PC-9 (cell line): ENCODE results near the gene NFX1. TPM values are rescaled to one million over a fixed set of nuclear protein-coding genes. Genes with fewer than 3 reads are reported as not detected.

Experiments
- BruUV-seq: library from RNA; stranded (reverse); fragments of 400-500 nt; replicated peaks from 2 replicates; lab custom pipeline; 2021; lab: Mats Ljungman, UMichigan
- CTCF ChIA-PET: fragments of 300-600 bp; sonication (Branson Sonifier 250); formaldehyde crosslinking; loops from one replicate; lab custom pipeline; 2022; ENCODE audit warnings: antibody characterized with exemption; lab: Charles Lee
- POLR2A ChIA-PET: fragments of 300-600 bp; sonication (Branson Sonifier 250); formaldehyde crosslinking; loops from one replicate; lab custom pipeline; 2022; ENCODE audit warnings: antibody characterized with exemption; ENCODE audit not compliant: unreplicated experiment; lab: Charles Lee
- DNase-seq, 2 experiments: peaks; one replicate each; pipeline versions ENCODE4 v3.0.0 to v3.0.0-alpha.2; 2015 to 2022; ENCODE audit warnings: mixed read lengths in 1 of 2
- H2AFZ ChIP-seq: fragments of 200-600 bp; sonication (generic); 2 replicates; pipeline ENCODE4 v1.8.1; 2017; ENCODE audit warnings: antibody characterized with exemption
- H3F3A ChIP-seq: fragments of 200-600 bp; sonication (generic); 2 replicates; pipeline ENCODE4 v1.8.1; 2017; ENCODE audit warnings: antibody characterized with exemption, mild to moderate bottlenecking, low read depth; ENCODE audit not compliant: insufficient read depth
- H3K27ac ChIP-seq: fragments of 200-600 bp; sonication (generic); 2 replicates; pipeline ENCODE4 v1.6.1; 2016; ENCODE audit warnings: mixed run types
- H3K27me3 ChIP-seq: fragments of 200-600 bp; sonication (generic); 2 replicates; pipeline ENCODE4 v1.6.1; 2016; ENCODE audit warnings: low read depth, mixed run types; ENCODE audit not compliant: insufficient read depth
- H3K36me3 ChIP-seq: fragments of 200-600 bp; sonication (generic); 2 replicates; pipeline ENCODE4 v1.6.1; 2016; ENCODE audit warnings: low read depth, mixed run types
- H3K4me1 ChIP-seq: fragments of 200-600 bp; sonication (generic); replicated peaks from 2 replicates; pipeline ENCODE4 v1.6.1; 2016; ENCODE audit warnings: mixed run types; ENCODE audit not compliant: insufficient read depth
- H3K4me2 ChIP-seq: fragments of 200-600 bp; sonication (generic); 2 replicates; pipeline ENCODE4 v1.6.1; 2017; ENCODE audit warnings: mixed run types
- H3K4me3 ChIP-seq: fragments of 200-600 bp; sonication (generic); 2 replicates; pipeline ENCODE4 v1.6.1; 2016; ENCODE audit warnings: mixed run types
- H3K79me2 ChIP-seq: fragments of 200-600 bp; sonication (generic); 2 replicates; pipeline ENCODE4 v1.6.1; 2017; ENCODE audit warnings: low read depth, mixed run types
- H3K9me2 ChIP-seq: fragments of 200-600 bp; sonication (generic); 2 replicates; pipeline ENCODE4 v1.8.1; 2017; ENCODE audit warnings: mild to moderate bottlenecking; ENCODE audit not compliant: insufficient read depth
- H3K9me3 ChIP-seq: fragments of 200-600 bp; sonication (generic); 2 replicates; pipeline ENCODE4 v1.8.1; 2016; ENCODE audit warnings: low read depth; ENCODE audit not compliant: insufficient read depth
- H4K20me1 ChIP-seq: fragments of 200-600 bp; sonication (generic); 2 replicates; pipeline ENCODE4 v1.8.1; 2017; ENCODE audit not compliant: insufficient read depth
- CTCF ChIP-seq: fragments of 200-600 bp; sonication (generic); conservative IDR thresholded peaks from 2 replicates; pipeline ENCODE4 v1.6.1; 2017; ENCODE audit warnings: mixed run types, antibody characterized with exemption, mild to moderate bottlenecking, moderate library complexity
- EZH2 ChIP-seq: fragments of 200-600 bp; sonication (generic); IDR thresholded peaks from 2 replicates; pipeline ENCODE4 v1.8.0; 2017; ENCODE audit warnings: antibody characterized with exemption, low read depth
- intact Hi-C: fragments of 100-400 bp; cut with micrococcal nuclease; formaldehyde crosslinking; loops from one replicate; pipeline ENCODE4 v1.10.0; 2022; ENCODE audit not compliant: unreplicated experiment
- total RNA-seq: library from RNA; stranded (reverse); gene quantifications from 2 replicates; pipeline ENCODE4 v1.2.3, GENCODE V29; 2021

The NFX1 gene
- total RNA-seq, 1 experiment from 2014 or later, result 14.9 TPM

GRCh38 chr9:33248606-33249005 is 41.7 kb upstream of the NFX1 start:
- Histone ChIP-seq H3K4me3 (no peak overlapping the region), H3K27ac (no peak overlapping the region), H3K4me2 (no peak overlapping the region), H3K36me3 (no peaks in the 10 kb centered on the region), H3K79me2 (no peaks in the 10 kb centered on the region), H3K9me2 (no peaks in the 10 kb centered on the region), H3K4me1 (no peaks in the 10 kb centered on the region), H3K27me3 (no peaks in the 10 kb centered on the region), H3F3A (no peaks in the 10 kb centered on the region), H4K20me1 (no peaks in the 10 kb centered on the region), H3K9me3 (no peaks in the 10 kb centered on the region), H2AFZ (no peak overlapping the region)
- ChIA-PET CTCF (no interaction called here), POLR2A (no interaction called here)
- TF ChIP-seq EZH2 (no peak), CTCF (no peak)
- DNase-seq, result no peak
- intact Hi-C loops, result no loop called here
- no TSS peak for BruUV-seq

GRCh38 chr9:33249087-33249658 is 41.1 kb upstream of the NFX1 start:
- ChIA-PET CTCF (no interaction called here), POLR2A (no interaction called here)
- no peaks in the 10 kb centered on the region for H4K20me1 ChIP-seq
- DNase-seq, result no peak
- no peak overlapping the region for H3K4me2 ChIP-seq
- H3K4me1 ChIP-seq, result no peaks in the 10 kb centered on the region
- H3K27ac ChIP-seq, result no peak overlapping the region
- no peaks in the 10 kb centered on the region for H3F3A ChIP-seq
- no peaks in the 10 kb centered on the region for H3K9me2 ChIP-seq
- H3K4me3 ChIP-seq, result no peak overlapping the region
- H3K27me3 ChIP-seq, result no peaks in the 10 kb centered on the region
- no TSS peak for BruUV-seq
- no peaks in the 10 kb centered on the region for H3K9me3 ChIP-seq
- no peak for TF ChIP-seq EZH2
- TF ChIP-seq CTCF, result no peak
- H3K79me2 ChIP-seq, result no peaks in the 10 kb centered on the region
- H3K36me3 ChIP-seq, result no peaks in the 10 kb centered on the region
- no peak overlapping the region for H2AFZ ChIP-seq
- intact Hi-C loops, result no loop called here

GRCh38 chr9:33249983-33250382 is 40.3 kb upstream of the NFX1 start:
- H3K27ac ChIP-seq, result no peak overlapping the region

More at GRCh38 chr9:33249983-33250382, 40.3 kb upstream of the NFX1 start:
- Histone ChIP-seq H3K4me1 (no peaks in the 10 kb centered on the region), H3F3A (no peaks in the 10 kb centered on the region), H2AFZ (no peak overlapping the region), H3K4me3 (no peak overlapping the region), H3K36me3 (no peaks in the 10 kb centered on the region), H3K4me2 (no peak overlapping the region), H3K27me3 (no peaks in the 10 kb centered on the region), H3K79me2 (no peaks in the 10 kb centered on the region), H3K9me3 (no peaks in the 10 kb centered on the region), H3K9me2 (no peaks in the 10 kb centered on the region), H4K20me1 (no peaks in the 10 kb centered on the region)
- CTCF ChIA-PET, result no interaction called here
- no TSS peak for BruUV-seq
- POLR2A ChIA-PET, result no interaction called here
- intact Hi-C loops, result no loop called here
- no peak for DNase-seq
- TF ChIP-seq CTCF, result no peak
- TF ChIP-seq EZH2, result no peak
